ENCODE measurements around the gene UNC5C.

GRCh38 chr4:95379633-95380032 is 169.1 kb downstream of the UNC5C start:
- TF ChIP-seq, protein P1, sequence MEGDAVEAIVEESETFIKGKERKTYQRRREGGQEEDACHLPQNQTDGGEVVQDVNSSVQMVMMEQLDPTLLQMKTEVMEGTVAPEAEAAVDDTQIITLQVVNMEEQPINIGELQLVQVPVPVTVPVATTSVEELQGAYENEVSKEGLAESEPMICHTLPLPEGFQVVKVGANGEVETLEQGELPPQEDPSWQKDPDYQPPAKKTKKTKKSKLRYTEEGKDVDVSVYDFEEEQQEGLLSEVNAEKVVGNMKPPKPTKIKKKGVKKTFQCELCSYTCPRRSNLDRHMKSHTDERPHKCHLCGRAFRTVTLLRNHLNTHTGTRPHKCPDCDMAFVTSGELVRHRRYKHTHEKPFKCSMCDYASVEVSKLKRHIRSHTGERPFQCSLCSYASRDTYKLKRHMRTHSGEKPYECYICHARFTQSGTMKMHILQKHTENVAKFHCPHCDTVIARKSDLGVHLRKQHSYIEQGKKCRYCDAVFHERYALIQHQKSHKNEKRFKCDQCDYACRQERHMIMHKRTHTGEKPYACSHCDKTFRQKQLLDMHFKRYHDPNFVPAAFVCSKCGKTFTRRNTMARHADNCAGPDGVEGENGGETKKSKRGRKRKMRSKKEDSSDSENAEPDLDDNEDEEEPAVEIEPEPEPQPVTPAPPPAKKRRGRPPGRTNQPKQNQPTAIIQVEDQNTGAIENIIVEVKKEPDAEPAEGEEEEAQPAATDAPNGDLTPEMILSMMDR (IDR thresholded peaks at IDR 0.05) = no peak
- no peak for TF ChIP-seq EZH2 (IDR thresholded peaks at IDR 0.05)

Data from neural progenitor cell (in vitro differentiated cells).